Osteoblast (primary cell): ENCODE measurements around the gene RNF145. TPM values are rescaled to one million over a fixed set of nuclear protein-coding genes. Genes with fewer than 3 reads are reported as not detected.
"Not testable (repeated sequence)": the region's sequence is repeated elsewhere in the genome, so short reads cannot be mapped to it uniquely, and the experiment has no call there.

Source experiments
- DNase-seq: peaks from one replicate; pipeline ENCODE4 v3.0.0; 2011; ENCODE audit warnings: low spot score, mixed read lengths; ENCODE audit not compliant: insufficient read length; ENCODE audit errors: missing footprints
- H2AFZ ChIP-seq: 2 replicates; pipeline ENCODE4 v1.6.0; 2011; ENCODE audit warnings: mild to moderate bottlenecking, low read length
- H3K27ac ChIP-seq: 2 replicates; pipeline ENCODE4 v1.5.1; 2011; ENCODE audit warnings: mild to moderate bottlenecking, low read depth, low read length, moderate library complexity
- H3K27me3 ChIP-seq: 2 replicates; pipeline ENCODE4 v1.6.0; 2012; ENCODE audit warnings: mild to moderate bottlenecking, control low read depth, inconsistent platforms, low read length, moderate library complexity; ENCODE audit not compliant: insufficient read depth
- H3K36me3 ChIP-seq: 2 replicates; pipeline ENCODE4 v1.5.1; 2011; ENCODE audit warnings: mild to moderate bottlenecking, low read length, control low read depth, moderate library complexity; ENCODE audit not compliant: insufficient read depth
- H3K4me1 ChIP-seq: 2 replicates; pipeline ENCODE4 v1.5.1; 2011; ENCODE audit warnings: mild to moderate bottlenecking, low read length, control low read depth, moderate library complexity; ENCODE audit not compliant: insufficient read depth
- H3K4me2 ChIP-seq: 2 replicates; pipeline ENCODE4 v1.6.0; 2011; ENCODE audit warnings: mild to moderate bottlenecking, low read length; ENCODE audit not compliant: insufficient read depth
- H3K4me3 ChIP-seq: fragments of 200-600 bp; sonication (generic); 3 replicates; pipeline ENCODE4 v1.5.1; 2012; ENCODE audit warnings: mild to moderate bottlenecking, low read length, inconsistent platforms; ENCODE audit not compliant: insufficient read depth
- H3K79me2 ChIP-seq: 2 replicates; pipeline ENCODE4 v1.6.0; 2012; ENCODE audit warnings: mild to moderate bottlenecking, low read length, control low read depth, inconsistent platforms; ENCODE audit not compliant: insufficient read depth
- H3K9me3 ChIP-seq: 2 replicates; pipeline ENCODE4 v1.5.1; 2011; ENCODE audit warnings: low read depth, low read length, control low read depth
- H4K20me1 ChIP-seq: 2 replicates; pipeline ENCODE4 v1.6.0; 2012; ENCODE audit warnings: mild to moderate bottlenecking, low read length, control low read depth; ENCODE audit not compliant: insufficient read depth
- CTCF ChIP-seq: IDR thresholded peaks from 2 replicates; pipeline ENCODE4 v1.5.1; 2011; ENCODE audit warnings: mild to moderate bottlenecking, low read depth, low read length, moderate library complexity; ENCODE audit errors: extremely low read depth
- total RNA-seq: library from RNA; depleted of rRNA; stranded (reverse); fragments of >200 nt; gene quantifications from 2 replicates; pipeline ENCODE4 v1.2.3, GENCODE V29; 2012

Gene RNF145
- total RNA-seq, 1 donor, result 38.4 TPM

- Histone ChIP-seq H3K27ac (peak overlapping the region; percentile 49), H3K36me3 (peaks cover 33% of the 10 kb centered on the region), H3K4me3 (no peak overlapping the region), H3K79me2 (no peaks in the 10 kb centered on the region), H3K27me3 (no peaks in the 10 kb centered on the region), H3K4me2 (peak overlapping the region; percentile 3), H3K4me1 (peaks cover 14% of the 10 kb centered on the region), H2AFZ (no peak overlapping the region), H4K20me1 (peaks cover 5% of the 10 kb centered on the region), H3K9me3 (no peaks in the 10 kb centered on the region)
- no peak for TF ChIP-seq CTCF
- no peak for DNase-seq
Observed at GRCh38 chr5:159163701-159164046, 45.7 kb downstream of the RNF145 start.

GRCh38 chr5:159163027-159163700, 46.2 kb downstream of the RNF145 start:
- peak overlapping the region; percentile 49 for H3K27ac ChIP-seq
- H3K36me3 ChIP-seq, result peaks cover 32% of the 10 kb centered on the region
- H3K9me3 ChIP-seq, result no peaks in the 10 kb centered on the region
- peaks cover 5% of the 10 kb centered on the region for H4K20me1 ChIP-seq
- no peaks in the 10 kb centered on the region for H3K27me3 ChIP-seq
- no peak for TF ChIP-seq CTCF
- peaks cover 14% of the 10 kb centered on the region for H3K4me1 ChIP-seq
- DNase-seq, result peak; percentile 61
- H3K4me2 ChIP-seq, result peak overlapping the region; percentile 3
- no peak overlapping the region for H2AFZ ChIP-seq
- H3K79me2 ChIP-seq, result no peaks in the 10 kb centered on the region
- H3K4me3 ChIP-seq, result no peak overlapping the region

- Histone ChIP-seq H3K79me2 (no peaks in the 10 kb centered on the region), H3K4me3 (no peak overlapping the region), H3K4me1 (peaks cover 14% of the 10 kb centered on the region), H3K9me3 (no peaks in the 10 kb centered on the region), H3K27me3 (no peaks in the 10 kb centered on the region), H3K36me3 (peaks cover 26% of the 10 kb centered on the region), H2AFZ (no peak overlapping the region), H3K27ac (peak overlapping the region; percentile 29), H3K4me2 (no peak overlapping the region), H4K20me1 (peaks cover 6% of the 10 kb centered on the region)
- TF ChIP-seq CTCF, result no peak
- DNase-seq, result peak; percentile 53
Observed at GRCh38 chr5:159161361-159162214, 47.8 kb downstream of the RNF145 start.

- H2AFZ ChIP-seq, H3K4me2 ChIP-seq, H3K9me3 ChIP-seq, H3K27ac ChIP-seq, H3K79me2 ChIP-seq, H3K27me3 ChIP-seq, H4K20me1 ChIP-seq, DNase-seq, H3K4me3 ChIP-seq: not testable (repeated sequence)
- Histone ChIP-seq H3K4me1 (peaks cover 10% of the 10 kb centered on the region), H3K36me3 (peaks cover 32% of the 10 kb centered on the region)
Observed at GRCh38 chr5:159158553-159159091, 50.7 kb downstream of the RNF145 start.
